DND-41 (cell line): Measurements from ENCODE around the gene SDK2.

Experiments
- ATAC-seq: fragments of 200-7000 bp; cut with Tn5 transposase; 3 replicates; pipeline ENCODE4 v1.9.1; 2021; ENCODE audit warnings: low read depth; ENCODE audit not compliant: insufficient read depth
- DNase-seq: peaks from one replicate; pipeline ENCODE4 v3.0.0-alpha.2; 2020
- H2AFZ ChIP-seq: 2 replicates; pipeline ENCODE4 v1.6.0; 2012; ENCODE audit warnings: low read depth, low read length
- H3K27ac ChIP-seq: 2 replicates; pipeline ENCODE4 v1.5.1; 2012; ENCODE audit warnings: low read length, inconsistent platforms
- H3K27me3 ChIP-seq: fragments of 200-600 bp; sonication (generic); 2 replicates; pipeline ENCODE4 v1.6.0; 2012; ENCODE audit warnings: low read length, mild to moderate bottlenecking, inconsistent platforms; ENCODE audit not compliant: insufficient read depth, poor library complexity
- H3K36me3 ChIP-seq: 2 replicates; pipeline ENCODE4 v1.5.1; 2012; ENCODE audit warnings: low read length, inconsistent platforms; ENCODE audit not compliant: insufficient read depth
- H3K4me1 ChIP-seq: 2 replicates; pipeline ENCODE4 v1.5.1; 2012; ENCODE audit warnings: mild to moderate bottlenecking, low read length; ENCODE audit not compliant: insufficient read depth
- H3K4me2 ChIP-seq: 2 replicates; pipeline ENCODE4 v1.6.0; 2012; ENCODE audit warnings: mild to moderate bottlenecking, moderate library complexity, low read length, inconsistent platforms; ENCODE audit not compliant: insufficient read depth
- H3K4me3 ChIP-seq, 2 experiments: fragments of 200-600 bp in 1 of 2; shearing (Covaris generic) in 1 of 2; 2 replicates each; pipeline ENCODE4 v1.5.1; 2012 to 2016; ENCODE audit warnings: inconsistent platforms in 2 of 2, low read length in 2 of 2, mild to moderate bottlenecking in 2 of 2, low read depth in 1 of 2, moderate library complexity in 1 of 2
- H3K79me2 ChIP-seq: 2 replicates; pipeline ENCODE4 v1.6.0; 2012; ENCODE audit warnings: low read length, inconsistent platforms; ENCODE audit not compliant: insufficient read depth
- H3K9ac ChIP-seq: 2 replicates; pipeline ENCODE4 v1.6.0; 2012; ENCODE audit warnings: low read depth, mild to moderate bottlenecking, inconsistent platforms, low read length, moderate library complexity
- H3K9me3 ChIP-seq: 2 replicates; pipeline ENCODE4 v1.5.1; 2012; ENCODE audit warnings: low read length, moderate library complexity, mild to moderate bottlenecking, inconsistent platforms; ENCODE audit not compliant: insufficient read depth, severe bottlenecking
- H4K20me1 ChIP-seq: 2 replicates; pipeline ENCODE4 v1.6.0; 2012; ENCODE audit warnings: low read length; ENCODE audit not compliant: insufficient read depth
- CTCF ChIP-seq: IDR thresholded peaks from 2 replicates; pipeline ENCODE4 v1.5.1; 2012; ENCODE audit warnings: borderline replicate concordance, low read length, moderate library complexity, mild to moderate bottlenecking; ENCODE audit not compliant: poor library complexity, severe bottlenecking; ENCODE audit errors: extremely low read depth
- EZH2 ChIP-seq: IDR thresholded peaks from 3 replicates; pipeline ENCODE4 v1.6.1; 2012; ENCODE audit warnings: borderline replicate concordance, low read depth, mild to moderate bottlenecking, moderate library complexity, low read length, inconsistent platforms; ENCODE audit not compliant: severe bottlenecking

The SDK2 gene

DNA sequence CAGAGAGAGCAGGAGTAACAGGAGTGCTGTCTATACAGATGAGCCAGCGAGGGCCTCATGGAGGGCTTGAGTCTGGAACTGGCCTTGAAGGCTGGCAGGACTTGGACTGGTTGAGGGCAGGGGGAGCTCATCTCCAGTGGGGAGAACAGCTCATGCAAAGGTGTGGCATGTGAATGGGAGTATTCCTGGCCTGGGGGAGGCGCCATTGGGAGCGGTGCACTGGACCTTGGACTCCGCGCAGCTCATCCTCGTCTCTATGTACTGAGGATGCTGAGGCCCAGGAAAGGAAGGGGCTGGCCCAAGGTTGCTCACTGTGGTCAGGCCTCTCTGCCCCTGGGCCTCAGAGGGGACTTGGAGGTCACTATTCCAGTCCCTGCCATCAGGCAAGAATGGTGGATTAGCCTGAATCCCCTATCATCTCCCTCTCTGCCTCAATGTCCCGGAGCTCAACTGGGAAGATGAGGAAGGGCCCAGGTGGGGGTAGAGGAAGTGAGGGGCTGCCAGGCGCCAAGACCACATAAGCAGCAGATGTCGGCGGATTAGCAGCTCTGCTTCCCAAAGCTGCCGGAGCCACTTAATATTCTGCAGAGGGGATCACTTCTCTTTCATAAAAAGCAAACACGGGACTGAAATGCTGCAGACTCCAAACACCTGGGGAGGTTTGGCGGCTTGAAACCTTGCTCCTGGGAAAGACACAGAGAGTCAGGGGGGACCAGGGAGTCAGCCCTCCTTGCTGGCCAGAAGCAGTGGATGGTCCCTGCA is 88.9 kb downstream of the SDK2 start:
- no peaks in the 10 kb centered on the region for H3K9me3 ChIP-seq
- no peak for TF ChIP-seq CTCF
- TF ChIP-seq EZH2, result no peak
- no peaks in the 10 kb centered on the region for H3K27me3 ChIP-seq
- H3K79me2 ChIP-seq, result no peaks in the 10 kb centered on the region
- no peak overlapping the region for H2AFZ ChIP-seq
- H3K36me3 ChIP-seq, result no peaks in the 10 kb centered on the region
- H3K4me2 ChIP-seq, result no peak overlapping the region
- H3K4me1 ChIP-seq, result peaks cover 15% of the 10 kb centered on the region
- H3K4me3 ChIP-seq, result no peak overlapping the region
- DNase-seq (no peak), ATAC-seq (no peak)
- no peaks in the 10 kb centered on the region for H4K20me1 ChIP-seq
- peak overlapping the region; percentile 9; the same call in 1 of the 2 replicates for H3K27ac ChIP-seq
- no peak overlapping the region for H3K9ac ChIP-seq

- H2AFZ ChIP-seq, result no peak overlapping the region
- TF ChIP-seq EZH2 (no peak), CTCF (no peak)
- H3K4me3 ChIP-seq, result no peak overlapping the region
- no peak for ATAC-seq
- no peaks in the 10 kb centered on the region for H3K79me2 ChIP-seq
- H3K4me2 ChIP-seq, result no peak overlapping the region
- H3K4me1 ChIP-seq, result peaks cover 11% of the 10 kb centered on the region
- H3K9ac ChIP-seq, result no peak overlapping the region
- no peaks in the 10 kb centered on the region for H3K36me3 ChIP-seq
- no peak for DNase-seq
- H3K27me3 ChIP-seq, result no peaks in the 10 kb centered on the region
- no peaks in the 10 kb centered on the region for H3K9me3 ChIP-seq
- H3K27ac ChIP-seq, result no peak overlapping the region; the same call in 1 of the 2 replicates
- no peaks in the 10 kb centered on the region for H4K20me1 ChIP-seq
Measured at GRCh38 chr17:73554498-73554897, 89.7 kb downstream of the SDK2 start.

GRCh38 chr17:73553311-73553710 is 90.9 kb downstream of the SDK2 start:
- H3K4me1 ChIP-seq, result peaks cover 8% of the 10 kb centered on the region
- no peaks in the 10 kb centered on the region for H3K9me3 ChIP-seq
- DNase-seq (no peak), ATAC-seq (no peak)
- no peaks in the 10 kb centered on the region for H3K27me3 ChIP-seq
- TF ChIP-seq EZH2 (no peak), CTCF (no peak)
- no peak overlapping the region for H3K9ac ChIP-seq
- H3K36me3 ChIP-seq, result no peaks in the 10 kb centered on the region
- H4K20me1 ChIP-seq, result no peaks in the 10 kb centered on the region
- H3K4me3 ChIP-seq, result no peak overlapping the region
- no peak overlapping the region for H2AFZ ChIP-seq
- no peaks in the 10 kb centered on the region for H3K79me2 ChIP-seq
- no peak overlapping the region for H3K4me2 ChIP-seq
- peak overlapping the region; percentile 10; the same call in 1 of the 2 replicates for H3K27ac ChIP-seq
